ENCODE data around the gene MBNL1.

The MBNL1 gene

DNA sequence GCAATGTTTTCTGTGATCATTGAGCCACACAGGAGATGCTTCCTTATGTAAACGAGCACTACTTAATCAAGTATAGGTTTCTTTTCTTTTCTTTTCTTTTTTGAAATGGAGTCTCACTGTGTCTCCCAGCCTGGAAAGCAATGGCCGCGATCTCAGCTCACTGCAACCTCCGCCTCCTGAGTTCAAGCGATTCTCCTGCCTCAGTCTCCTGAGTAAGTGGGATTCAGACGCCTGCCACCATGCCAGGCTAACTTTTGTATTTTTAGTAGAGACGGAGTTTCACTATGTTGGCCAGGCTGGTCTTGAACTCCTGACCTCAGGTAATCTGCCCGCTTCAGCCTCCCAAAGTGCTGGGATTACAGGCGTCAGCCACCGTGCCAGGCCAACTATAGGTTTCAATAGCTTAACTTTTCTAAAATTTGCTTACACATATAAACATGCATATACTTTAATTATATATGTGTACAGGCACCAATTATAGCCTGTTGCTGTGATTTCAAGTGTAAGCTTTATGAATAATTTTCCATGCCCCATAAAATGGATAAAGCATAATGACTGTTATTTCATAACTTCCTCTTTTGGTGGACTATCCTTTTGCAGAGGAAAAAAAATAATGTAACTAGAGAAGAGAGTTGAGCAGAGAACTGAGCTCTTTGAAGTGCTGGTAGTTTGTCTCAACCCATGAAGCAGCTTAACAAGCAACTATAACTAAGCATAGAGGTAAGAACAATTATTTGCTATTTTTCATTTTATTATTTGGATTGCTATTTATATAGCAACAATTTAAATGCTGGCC is 24.8 kb upstream of the MBNL1 start:
- Histone ChIP-seq H3K23ac (ENCODE audit: low read length) (no peak overlapping the region), H2BK120ac (ENCODE audit: insufficient read depth, low read length, poor library complexity) (no peak overlapping the region), H3K4ac (ENCODE audit: low read depth, low read length) (no peak overlapping the region)

DNA sequence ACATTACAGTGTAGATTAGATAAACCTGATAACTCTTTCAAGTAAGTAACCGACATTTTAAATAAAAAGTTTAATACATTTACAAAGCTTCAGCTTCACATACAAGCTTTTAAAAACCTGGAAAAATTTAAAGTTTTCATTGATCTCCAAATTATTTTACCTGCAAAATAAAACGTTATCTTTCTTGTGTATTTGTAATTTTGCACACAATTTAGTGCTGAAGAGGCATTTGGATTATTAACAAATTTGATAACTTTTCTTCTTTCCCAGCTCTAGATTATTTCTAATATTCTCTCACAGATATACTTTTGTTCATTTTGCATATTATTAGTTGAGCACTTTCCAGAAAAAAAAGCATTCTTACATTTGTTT is 24.2 kb upstream of the MBNL1 start:
- Histone ChIP-seq H3K79me1 (ENCODE audit: low read length) (no peaks in the 10 kb centered on the region), H2BK5ac (ENCODE audit: low read depth, low read length, poor library complexity) (no peak overlapping the region), H4K12ac (ENCODE audit: low read depth, low read length) (no peak overlapping the region), H3K79me2 (ENCODE audit: control insufficient read depth, insufficient read depth, low read length, poor library complexity) (no peaks in the 10 kb centered on the region), H3K27me3 (ENCODE audit: insufficient read depth, low read length) (no peaks in the 10 kb centered on the region), H3K4me1 (ENCODE audit: control insufficient read depth in 1 of 2, insufficient read depth in 2 of 2, low read length in 2 of 2) (no peaks in the 10 kb centered on the region), H3K9me3 (ENCODE audit: insufficient read depth, low read depth, low read length) (no peaks in the 10 kb centered on the region), H3K4ac (ENCODE audit: low read depth, low read length) (no peak overlapping the region), H2BK120ac (ENCODE audit: insufficient read depth, low read length, poor library complexity) (no peak overlapping the region), H2AFZ (ENCODE audit: insufficient read depth, low read length, poor library complexity) (no peak overlapping the region), H4K91ac (ENCODE audit: low read depth, low read length) (no peak overlapping the region), H3K9ac (ENCODE audit: low read length) (no peak overlapping the region), H2AK5ac (ENCODE audit: low read length) (no peak overlapping the region), H3K4me2 (ENCODE audit: low read length) (no peak overlapping the region), H2BK12ac (ENCODE audit: low read length) (no peak overlapping the region), H3K23ac (ENCODE audit: low read length) (no peak overlapping the region), H3K14ac (ENCODE audit: low read length) (no peak overlapping the region), H3K27ac (ENCODE audit: low read depth, low read length) (no peak overlapping the region), H4K8ac (ENCODE audit: low read depth, low read length) (no peak overlapping the region), H3K4me3 (ENCODE audit: low read depth, low read length) (no peak overlapping the region), H3K18ac (ENCODE audit: low read length) (no peak overlapping the region), H3K36me3 (ENCODE audit: control insufficient read depth in 1 of 2, insufficient read depth in 2 of 2, low read length in 2 of 2) (no peaks in the 10 kb centered on the region)
- no CpG with 5 or more reads among the region's 2 CpGs for WGBS (ENCODE audit: extremely low coverage, insufficient coverage, insufficient read length)
- DNase-seq = no peak

More for the DNA sequence above, 24.8 kb upstream of the MBNL1 start:
- Histone ChIP-seq H3K9ac (ENCODE audit: low read length) (no peak overlapping the region), H3K36me3 (ENCODE audit: control insufficient read depth in 1 of 2, insufficient read depth in 2 of 2, low read length in 2 of 2) (no peaks in the 10 kb centered on the region), H3K18ac (ENCODE audit: low read length) (no peak overlapping the region), H2AK5ac (ENCODE audit: low read length) (no peak overlapping the region), H4K91ac (ENCODE audit: low read depth, low read length) (no peak overlapping the region), H4K8ac (ENCODE audit: low read depth, low read length) (no peak overlapping the region), H2AFZ (ENCODE audit: insufficient read depth, low read length, poor library complexity) (no peak overlapping the region), H3K9me3 (ENCODE audit: insufficient read depth, low read depth, low read length) (no peaks in the 10 kb centered on the region), H4K12ac (ENCODE audit: low read depth, low read length) (no peak overlapping the region), H3K4me3 (ENCODE audit: low read depth, low read length) (no peak overlapping the region), H3K79me1 (ENCODE audit: low read length) (no peaks in the 10 kb centered on the region), H3K14ac (ENCODE audit: low read length) (no peak overlapping the region), H2BK12ac (ENCODE audit: low read length) (no peak overlapping the region), H3K4me1 (ENCODE audit: control insufficient read depth in 1 of 2, insufficient read depth in 2 of 2, low read length in 2 of 2) (no peaks in the 10 kb centered on the region), H3K79me2 (ENCODE audit: control insufficient read depth, insufficient read depth, low read length, poor library complexity) (no peaks in the 10 kb centered on the region), H2BK5ac (ENCODE audit: low read depth, low read length, poor library complexity) (no peak overlapping the region), H3K4me2 (ENCODE audit: low read length) (no peak overlapping the region), H3K27ac (ENCODE audit: low read depth, low read length) (no peak overlapping the region), H3K27me3 (ENCODE audit: insufficient read depth, low read length) (no peaks in the 10 kb centered on the region)
- WGBS (ENCODE audit: extremely low coverage, insufficient coverage, insufficient read length) = no CpG with 5 or more reads among the region's 10 CpGs
- no peak for DNase-seq

DNA sequence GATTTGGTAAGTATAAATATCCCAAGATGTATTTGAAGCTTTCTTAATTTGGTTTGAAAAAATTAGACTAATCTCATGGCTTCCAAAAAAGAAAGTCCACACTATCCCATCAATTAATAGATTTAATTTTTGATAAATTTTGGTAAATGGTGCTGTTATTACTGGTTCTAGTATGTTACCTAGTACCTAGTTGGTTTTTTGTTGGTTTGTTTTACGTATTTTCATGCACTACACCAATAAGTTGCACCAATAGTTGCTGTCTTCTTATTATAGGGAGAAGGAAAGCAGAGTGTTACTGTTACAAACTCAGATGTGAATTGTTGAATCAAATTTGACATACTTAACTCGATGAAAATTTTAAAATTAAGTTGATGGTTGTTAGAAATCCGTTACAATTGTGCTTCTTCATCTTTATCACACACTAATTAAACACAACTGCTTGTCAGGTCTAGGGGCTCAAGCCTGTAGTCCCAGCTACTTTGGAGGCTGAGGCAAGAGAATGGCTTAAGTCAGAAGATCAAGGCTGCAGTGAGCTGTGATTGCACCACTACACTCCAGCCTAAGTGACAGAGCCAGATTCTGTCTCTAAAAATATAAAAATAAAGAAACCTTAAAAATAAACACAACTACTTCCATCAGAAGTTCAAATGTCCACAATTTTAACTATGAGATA is 23.1 kb upstream of the MBNL1 start:
- Histone ChIP-seq H3K9me3 (ENCODE audit: insufficient read depth, low read depth, low read length) (no peaks in the 10 kb centered on the region), H2BK5ac (ENCODE audit: low read depth, low read length, poor library complexity) (no peak overlapping the region), H2BK12ac (ENCODE audit: low read length) (no peak overlapping the region)

DNA sequence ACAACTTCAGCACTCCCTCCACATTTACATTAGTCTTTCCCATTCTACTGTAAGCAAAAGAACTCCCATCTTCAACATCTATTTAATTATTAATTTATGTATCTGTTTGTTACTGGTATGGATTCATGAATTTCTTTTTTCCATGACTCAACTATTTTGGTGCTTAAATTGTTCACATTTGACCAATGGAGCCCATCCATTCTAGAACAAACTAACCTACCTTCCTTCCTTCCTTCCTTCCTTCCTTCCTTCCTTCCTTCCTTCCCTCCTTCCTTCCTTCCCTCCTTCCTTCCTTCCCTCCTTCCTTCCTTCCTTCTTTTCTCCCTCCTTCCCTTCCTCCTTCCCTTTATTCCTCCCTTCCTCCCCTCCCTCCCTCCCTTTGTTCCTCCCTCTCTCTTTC is 16.8 kb upstream of the MBNL1 start:
- Histone ChIP-seq H4K12ac (ENCODE audit: low read depth, low read length) (no peak overlapping the region), H3K18ac (ENCODE audit: low read length) (no peak overlapping the region), H2BK5ac (ENCODE audit: low read depth, low read length, poor library complexity) (no peak overlapping the region), H2BK120ac (ENCODE audit: insufficient read depth, low read length, poor library complexity) (no peak overlapping the region), H3K79me2 (ENCODE audit: control insufficient read depth, insufficient read depth, low read length, poor library complexity) (no peaks in the 10 kb centered on the region), H3K79me1 (ENCODE audit: low read length) (no peaks in the 10 kb centered on the region), H4K91ac (ENCODE audit: low read depth, low read length) (no peak overlapping the region), H3K27me3 (ENCODE audit: insufficient read depth, low read length) (no peaks in the 10 kb centered on the region), H3K27ac (ENCODE audit: low read depth, low read length) (no peak overlapping the region), H3K4me2 (ENCODE audit: low read length) (no peak overlapping the region), H4K8ac (ENCODE audit: low read depth, low read length) (no peak overlapping the region), H3K9me3 (ENCODE audit: insufficient read depth, low read depth, low read length) (no peaks in the 10 kb centered on the region), H3K36me3 (ENCODE audit: control insufficient read depth in 1 of 2, insufficient read depth in 2 of 2, low read length in 2 of 2) (no peaks in the 10 kb centered on the region), H3K4ac (ENCODE audit: low read depth, low read length) (no peak overlapping the region), H3K4me1 (ENCODE audit: control insufficient read depth in 1 of 2, insufficient read depth in 2 of 2, low read length in 2 of 2) (no peaks in the 10 kb centered on the region), H2BK12ac (ENCODE audit: low read length) (no peak overlapping the region), H2AK5ac (ENCODE audit: low read length) (no peak overlapping the region), H3K4me3 (ENCODE audit: low read depth, low read length) (no peak overlapping the region), H3K9ac (ENCODE audit: low read length) (no peak overlapping the region), H3K23ac (ENCODE audit: low read length) (no peak overlapping the region), H2AFZ (ENCODE audit: insufficient read depth, low read length, poor library complexity) (no peak overlapping the region), H3K14ac (ENCODE audit: low read length) (no peak overlapping the region)
- no peak for DNase-seq

More for the DNA sequence above, 23.1 kb upstream of the MBNL1 start:
- H3K23ac ChIP-seq (ENCODE audit: low read length) = no peak overlapping the region
- no peak overlapping the region for H3K4ac ChIP-seq (ENCODE audit: low read depth, low read length)
- no peak overlapping the region for H3K14ac ChIP-seq (ENCODE audit: low read length)
- no peak overlapping the region for H3K4me3 ChIP-seq (ENCODE audit: low read depth, low read length)
- H3K79me1 ChIP-seq (ENCODE audit: low read length) = no peaks in the 10 kb centered on the region
- H3K9ac ChIP-seq (ENCODE audit: low read length) = no peak overlapping the region
- no peak overlapping the region for H4K8ac ChIP-seq (ENCODE audit: low read depth, low read length)
- DNase-seq = no peak
- no peaks in the 10 kb centered on the region for H3K36me3 ChIP-seq (ENCODE audit: control insufficient read depth in 1 of 2, insufficient read depth in 2 of 2, low read length in 2 of 2)
- H2AK5ac ChIP-seq (ENCODE audit: low read length) = no peak overlapping the region
- H4K91ac ChIP-seq (ENCODE audit: low read depth, low read length) = no peak overlapping the region
- no peaks in the 10 kb centered on the region for H3K79me2 ChIP-seq (ENCODE audit: control insufficient read depth, insufficient read depth, low read length, poor library complexity)
- H3K27me3 ChIP-seq (ENCODE audit: insufficient read depth, low read length) = no peaks in the 10 kb centered on the region
- no peak overlapping the region for H2BK120ac ChIP-seq (ENCODE audit: insufficient read depth, low read length, poor library complexity)
- no peak overlapping the region for H3K27ac ChIP-seq (ENCODE audit: low read depth, low read length)
- no peak overlapping the region for H3K4me2 ChIP-seq (ENCODE audit: low read length)
- no CpG with 5 or more reads among the region's 3 CpGs for WGBS (ENCODE audit: extremely low coverage, insufficient coverage, insufficient read length)
- H2AFZ ChIP-seq (ENCODE audit: insufficient read depth, low read length, poor library complexity) = no peak overlapping the region
- H4K12ac ChIP-seq (ENCODE audit: low read depth, low read length) = no peak overlapping the region
- no peaks in the 10 kb centered on the region for H3K4me1 ChIP-seq (ENCODE audit: control insufficient read depth in 1 of 2, insufficient read depth in 2 of 2, low read length in 2 of 2)
- no peak overlapping the region for H3K18ac ChIP-seq (ENCODE audit: low read length)

Measured in trophoblast cell (in vitro differentiated cells and primary cell).